ENCODE measurements around the gene TMEM255B.

- TF ChIP-seq CTCF (optimal IDR thresholded peaks at IDR 0.05 in 1 of 3, IDR thresholded peaks at IDR 0.05 in 1 of 3, conservative IDR thresholded peaks at IDR 0.05 in 1 of 3; ENCODE audit: extremely low read depth in 1 of 3, insufficient read depth in 2 of 3, low read length in 3 of 3), result no peak
- no peak for TF ChIP-seq EZH2 (IDR thresholded peaks at IDR 0.05; ENCODE audit: low read length)
Measured at GRCh38 chr13:113833111-113833830, 74.2 kb downstream of the TMEM255B start.
